DMS153 treated with DMSO at 0.1 percent for 48 hours (cell line): ENCODE measurements around the gene SEC24C.
"Not testable (repeated sequence)": the region's sequence is repeated elsewhere in the genome, so short reads cannot be mapped to it uniquely, and the experiment has no call there.

Source experiments
- DNase-seq: peaks from one replicate; lab custom pipeline; 2025; ENCODE audit not compliant: unreplicated experiment; lab: John Stamatoyannopoulos, UW

Gene SEC24C

GRCh38 chr10:73743905-73744663, at the start of gene SEC24C:
Gene SEC24C, plus strand, starts transcription at chr10:73744372. Its CDS starts 2,461 bp downstream, at chr10:73746833.
- peak; percentile 96 for DNase-seq

- DNase-seq = not testable (repeated sequence)
Measured at GRCh38 chr10:73695302-73695701, 48.9 kb upstream of the SEC24C start.

GRCh38 chr10:73697675-73698159, 46.5 kb upstream of the SEC24C start, which contains the start of gene AGAP5:
Gene AGAP5, minus strand, starts transcription at chr10:73698109. Its CDS starts 354 bp downstream, at chr10:73697755.
- not testable (repeated sequence) for DNase-seq

GRCh38 chr10:73698819-73699218, 45.4 kb upstream of the SEC24C start:
- not testable (repeated sequence) for DNase-seq

GRCh38 chr10:73703924-73704323, 40.2 kb upstream of the SEC24C start:
- DNase-seq = not testable (repeated sequence)

- not testable (repeated sequence) for DNase-seq
Measured at GRCh38 chr10:73705506-73706072, 38.6 kb upstream of the SEC24C start.

GRCh38 chr10:73706488-73706887, 37.7 kb upstream of the SEC24C start:
- not testable (repeated sequence) for DNase-seq

- DNase-seq = not testable (repeated sequence)
Measured at GRCh38 chr10:73707628-73708027, 36.5 kb upstream of the SEC24C start.

- not testable (repeated sequence) for DNase-seq
Measured at GRCh38 chr10:73708122-73708521, 36.0 kb upstream of the SEC24C start.

GRCh38 chr10:73711683-73712082, 32.5 kb upstream of the SEC24C start:
- DNase-seq = not testable (repeated sequence)

- not testable (repeated sequence) for DNase-seq
Measured at GRCh38 chr10:73713912-73714311, 30.3 kb upstream of the SEC24C start.

GRCh38 chr10:73714483-73714882, 29.7 kb upstream of the SEC24C start:
- not testable (repeated sequence) for DNase-seq

- not testable (repeated sequence) for DNase-seq
Measured at GRCh38 chr10:73715179-73716156, 28.7 kb upstream of the SEC24C start.

GRCh38 chr10:73716251-73716650, 27.9 kb upstream of the SEC24C start:
- DNase-seq = no peak

GRCh38 chr10:73717556-73717955, 26.6 kb upstream of the SEC24C start:
- DNase-seq = no peak

GRCh38 chr10:73720561-73720960, 23.6 kb upstream of the SEC24C start:
- DNase-seq = not testable (repeated sequence)

- no peak for DNase-seq
Measured at GRCh38 chr10:73723516-73723915, 20.7 kb upstream of the SEC24C start.

- not testable (repeated sequence) for DNase-seq
Measured at GRCh38 chr10:73729781-73730152, 14.4 kb upstream of the SEC24C start.

- peak; percentile 61 for DNase-seq
Measured at GRCh38 chr10:73730153-73730906, 13.8 kb upstream of the SEC24C start.
